Prostate gland (tissue), 2 donors: ENCODE data around the gene DIP2B.

ENCODE experiments used
- CTCF ChIP-seq, 4 experiments: fragments of 200-600 bp in 2 of 4; fragments of 450-650 bp in 2 of 4; sonication (generic) in 2 of 4; IDR thresholded peaks; 1 replicate in 3 of 4; 2 replicates in 1 of 4; pipeline ENCODE4 v1.5.1; 2016 to 2019; ENCODE audit warnings: antibody characterized with exemption in 4 of 4, mild to moderate bottlenecking in 2 of 4, moderate library complexity in 2 of 4
- POLR2A ChIP-seq: fragments of 450-650 bp; IDR thresholded peaks from one replicate; pipeline ENCODE4 v1.6.1; 2016; ENCODE audit warnings: antibody characterized with exemption, mild to moderate bottlenecking
- POLR2AphosphoS5 ChIP-seq: sonication (generic); formaldehyde crosslinking; IDR thresholded peaks from one replicate; pipeline ENCODE4 v1.6.1; 2017; ENCODE audit warnings: antibody characterized with exemption

- TF ChIP-seq POLR2A (no peak), CTCF (IDR thresholded peaks at IDR 0.05) (no peak), POLR2AphosphoS5 (no peak)
Observed at GRCh38 chr12:50788561-50788960, 283.8 kb downstream of the DIP2B start.
